ENCODE data around the gene UGT1A10. TPM values are rescaled to one million over a fixed set of nuclear protein-coding genes. Genes with fewer than 3 reads are reported as not detected.

Gene UGT1A10
- total RNA-seq, 1 donor from 2014 or later: not detected

DNA sequence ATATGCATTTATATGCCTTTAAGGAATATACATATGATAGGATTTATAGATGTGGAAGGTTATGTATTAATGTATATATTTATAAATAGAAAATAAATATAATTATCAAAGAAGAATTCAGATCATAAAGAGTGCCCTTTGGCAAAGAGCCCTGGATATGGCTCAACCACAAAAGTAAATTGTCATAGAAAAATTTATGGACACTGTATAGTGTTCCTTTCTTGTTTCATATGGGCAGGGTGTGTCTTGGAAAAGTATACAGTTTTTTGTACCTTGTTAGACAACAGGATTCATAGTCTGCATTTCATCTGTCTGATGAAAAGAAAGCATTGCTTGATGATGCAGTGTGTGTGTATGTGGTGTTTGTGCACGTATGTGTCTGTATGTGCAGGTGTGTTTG, 48.4 kb downstream of the UGT1A10 start:
- no peak for DNase-seq (ENCODE audit: low spot score)

DNA sequence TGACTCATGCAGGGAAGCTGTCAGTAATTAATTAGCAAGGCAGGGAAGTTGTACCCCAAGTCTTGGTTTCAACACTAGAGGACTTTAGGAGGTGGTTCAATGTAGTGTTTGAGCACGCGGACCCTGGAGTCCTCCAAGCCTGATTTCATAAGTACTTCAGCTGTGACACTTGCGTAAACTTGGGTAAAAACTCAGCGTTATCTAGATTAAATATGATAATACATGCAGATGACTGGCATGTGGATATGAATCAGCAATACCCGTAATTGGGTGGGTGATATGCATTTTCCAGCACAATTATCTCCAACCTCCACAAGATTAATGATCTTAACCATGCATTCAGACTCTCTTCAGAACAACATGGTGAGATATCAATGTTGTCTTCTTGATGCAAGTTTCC, 50.7 kb downstream of the UGT1A10 start:
- Mint-ChIP-seq H3K9me3 (ENCODE audit: unreplicated experiment) (no peaks in the 10 kb centered on the region), H3K27me3 (ENCODE audit: unreplicated experiment) (no peaks in the 10 kb centered on the region), H3K4me1 (ENCODE audit: unreplicated experiment) (peaks cover 3% of the 10 kb centered on the region), H3K36me3 (ENCODE audit: low read depth, unreplicated experiment) (no peaks in the 10 kb centered on the region), H3K4me3 (ENCODE audit: unreplicated experiment) (no peak overlapping the region), H3K27ac (ENCODE audit: unreplicated experiment) (no peak overlapping the region)
- TF ChIP-seq, protein P1, sequence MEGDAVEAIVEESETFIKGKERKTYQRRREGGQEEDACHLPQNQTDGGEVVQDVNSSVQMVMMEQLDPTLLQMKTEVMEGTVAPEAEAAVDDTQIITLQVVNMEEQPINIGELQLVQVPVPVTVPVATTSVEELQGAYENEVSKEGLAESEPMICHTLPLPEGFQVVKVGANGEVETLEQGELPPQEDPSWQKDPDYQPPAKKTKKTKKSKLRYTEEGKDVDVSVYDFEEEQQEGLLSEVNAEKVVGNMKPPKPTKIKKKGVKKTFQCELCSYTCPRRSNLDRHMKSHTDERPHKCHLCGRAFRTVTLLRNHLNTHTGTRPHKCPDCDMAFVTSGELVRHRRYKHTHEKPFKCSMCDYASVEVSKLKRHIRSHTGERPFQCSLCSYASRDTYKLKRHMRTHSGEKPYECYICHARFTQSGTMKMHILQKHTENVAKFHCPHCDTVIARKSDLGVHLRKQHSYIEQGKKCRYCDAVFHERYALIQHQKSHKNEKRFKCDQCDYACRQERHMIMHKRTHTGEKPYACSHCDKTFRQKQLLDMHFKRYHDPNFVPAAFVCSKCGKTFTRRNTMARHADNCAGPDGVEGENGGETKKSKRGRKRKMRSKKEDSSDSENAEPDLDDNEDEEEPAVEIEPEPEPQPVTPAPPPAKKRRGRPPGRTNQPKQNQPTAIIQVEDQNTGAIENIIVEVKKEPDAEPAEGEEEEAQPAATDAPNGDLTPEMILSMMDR (IDR thresholded peaks at IDR 0.05; ENCODE audit: unreplicated experiment): no peak
- no peak for DNase-seq (ENCODE audit: low spot score)

More for the DNA sequence above, 48.4 kb downstream of the UGT1A10 start:
- no peak overlapping the region for H3K27ac Mint-ChIP-seq (ENCODE audit: unreplicated experiment)
- H3K27me3 Mint-ChIP-seq (ENCODE audit: unreplicated experiment): no peaks in the 10 kb centered on the region
- no peaks in the 10 kb centered on the region for H3K9me3 Mint-ChIP-seq (ENCODE audit: unreplicated experiment)
- TF ChIP-seq, protein P1 (IDR thresholded peaks at IDR 0.05; ENCODE audit: unreplicated experiment): no peak
- peaks cover 3% of the 10 kb centered on the region for H3K4me1 Mint-ChIP-seq (ENCODE audit: unreplicated experiment)
- no peaks in the 10 kb centered on the region for H3K36me3 Mint-ChIP-seq (ENCODE audit: low read depth, unreplicated experiment)
- no peak overlapping the region for H3K4me3 Mint-ChIP-seq (ENCODE audit: unreplicated experiment)

DNA sequence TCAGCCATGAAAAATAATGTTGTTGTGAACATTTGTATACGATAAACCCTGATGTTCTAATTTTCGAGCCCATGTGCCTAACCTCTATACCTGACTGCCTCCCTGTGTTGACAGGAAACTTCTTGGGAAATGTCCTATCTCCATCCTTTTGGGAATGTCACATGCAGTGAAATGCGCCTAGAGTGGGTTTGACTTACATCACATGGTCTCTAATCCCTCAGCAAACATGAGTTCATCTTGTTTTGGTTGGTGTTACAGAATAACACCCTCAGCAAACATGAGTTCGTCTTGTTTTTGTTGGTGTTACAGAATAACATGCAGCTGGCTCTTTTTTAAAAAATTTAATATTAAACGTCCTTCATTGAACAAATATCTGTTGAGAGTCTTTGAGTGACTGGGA, 52.1 kb downstream of the UGT1A10 start:
- TF ChIP-seq, protein P1 (IDR thresholded peaks at IDR 0.05; ENCODE audit: unreplicated experiment): no peak
- Mint-ChIP-seq H3K9me3 (ENCODE audit: unreplicated experiment) (no peaks in the 10 kb centered on the region), H3K4me3 (ENCODE audit: unreplicated experiment) (no peak overlapping the region), H3K4me1 (ENCODE audit: unreplicated experiment) (peaks cover 3% of the 10 kb centered on the region), H3K36me3 (ENCODE audit: low read depth, unreplicated experiment) (no peaks in the 10 kb centered on the region), H3K27ac (ENCODE audit: unreplicated experiment) (no peak overlapping the region), H3K27me3 (ENCODE audit: unreplicated experiment) (no peaks in the 10 kb centered on the region)
- DNase-seq (ENCODE audit: low spot score): no peak

DNA sequence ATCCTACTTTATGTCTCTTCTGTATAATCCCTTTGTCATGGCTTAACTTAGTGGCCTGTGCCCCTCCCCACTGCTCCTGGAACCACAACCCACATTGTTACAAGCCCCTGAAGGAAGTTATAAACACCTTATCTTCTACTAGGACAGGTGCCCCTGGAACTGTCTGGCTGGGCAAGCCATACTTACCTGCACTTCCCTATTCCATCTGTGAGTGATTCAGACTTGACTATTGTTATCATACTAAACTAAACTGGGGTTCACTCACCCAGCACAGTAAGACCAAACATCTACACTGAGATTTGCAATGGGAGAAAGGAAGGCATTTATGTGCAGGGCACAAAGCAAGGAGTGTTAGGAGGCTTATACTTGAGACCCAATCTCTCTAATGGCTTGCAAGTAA, 52.8 kb downstream of the UGT1A10 start:
- H3K36me3 Mint-ChIP-seq (ENCODE audit: low read depth, unreplicated experiment): no peaks in the 10 kb centered on the region
- TF ChIP-seq, protein P1 (IDR thresholded peaks at IDR 0.05; ENCODE audit: unreplicated experiment): no peak
- H3K9me3 Mint-ChIP-seq (ENCODE audit: unreplicated experiment): no peaks in the 10 kb centered on the region
- no peak for DNase-seq (ENCODE audit: low spot score)
- peaks cover 3% of the 10 kb centered on the region for H3K4me1 Mint-ChIP-seq (ENCODE audit: unreplicated experiment)
- H3K27me3 Mint-ChIP-seq (ENCODE audit: unreplicated experiment): no peaks in the 10 kb centered on the region
- no peak overlapping the region for H3K4me3 Mint-ChIP-seq (ENCODE audit: unreplicated experiment)
- no peak overlapping the region for H3K27ac Mint-ChIP-seq (ENCODE audit: unreplicated experiment)

DNA sequence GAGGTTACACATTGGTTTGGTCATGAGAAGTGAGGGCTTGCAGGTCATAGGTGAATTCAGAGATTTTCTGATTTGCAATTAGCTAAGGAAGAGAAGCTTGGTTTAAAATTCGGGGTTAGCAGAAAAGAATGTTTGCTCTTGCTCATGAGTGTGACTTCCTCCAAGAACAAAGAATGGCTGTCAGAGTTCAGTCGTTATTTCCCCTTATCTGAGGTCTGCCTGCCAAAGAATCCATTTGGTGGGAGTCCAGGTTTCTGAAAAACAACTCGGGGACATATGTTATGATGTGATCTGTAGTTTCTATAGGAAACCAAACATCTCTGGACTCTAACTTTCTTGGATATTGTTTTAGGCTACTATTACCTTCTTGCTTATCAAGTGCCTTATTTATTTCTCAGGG, 53.3 kb downstream of the UGT1A10 start:
- Mint-ChIP-seq H3K9me3 (ENCODE audit: unreplicated experiment) (no peaks in the 10 kb centered on the region), H3K36me3 (ENCODE audit: low read depth, unreplicated experiment) (no peaks in the 10 kb centered on the region), H3K27ac (ENCODE audit: unreplicated experiment) (no peak overlapping the region), H3K4me1 (ENCODE audit: unreplicated experiment) (peaks cover 3% of the 10 kb centered on the region), H3K4me3 (ENCODE audit: unreplicated experiment) (no peak overlapping the region), H3K27me3 (ENCODE audit: unreplicated experiment) (no peaks in the 10 kb centered on the region)
- TF ChIP-seq, protein P1 (IDR thresholded peaks at IDR 0.05; ENCODE audit: unreplicated experiment): no peak
- DNase-seq (ENCODE audit: low spot score): no peak
